Activated naive CD4-positive, alpha-beta T cell (primary cell): Measurements from ENCODE around the gene MBNL2.

ENCODE experiments used
- DNase-seq, 4 experiments: peaks; one replicate each; lab custom pipeline; 2025; lab: John Stamatoyannopoulos, UW

MBNL2 gene

DNA sequence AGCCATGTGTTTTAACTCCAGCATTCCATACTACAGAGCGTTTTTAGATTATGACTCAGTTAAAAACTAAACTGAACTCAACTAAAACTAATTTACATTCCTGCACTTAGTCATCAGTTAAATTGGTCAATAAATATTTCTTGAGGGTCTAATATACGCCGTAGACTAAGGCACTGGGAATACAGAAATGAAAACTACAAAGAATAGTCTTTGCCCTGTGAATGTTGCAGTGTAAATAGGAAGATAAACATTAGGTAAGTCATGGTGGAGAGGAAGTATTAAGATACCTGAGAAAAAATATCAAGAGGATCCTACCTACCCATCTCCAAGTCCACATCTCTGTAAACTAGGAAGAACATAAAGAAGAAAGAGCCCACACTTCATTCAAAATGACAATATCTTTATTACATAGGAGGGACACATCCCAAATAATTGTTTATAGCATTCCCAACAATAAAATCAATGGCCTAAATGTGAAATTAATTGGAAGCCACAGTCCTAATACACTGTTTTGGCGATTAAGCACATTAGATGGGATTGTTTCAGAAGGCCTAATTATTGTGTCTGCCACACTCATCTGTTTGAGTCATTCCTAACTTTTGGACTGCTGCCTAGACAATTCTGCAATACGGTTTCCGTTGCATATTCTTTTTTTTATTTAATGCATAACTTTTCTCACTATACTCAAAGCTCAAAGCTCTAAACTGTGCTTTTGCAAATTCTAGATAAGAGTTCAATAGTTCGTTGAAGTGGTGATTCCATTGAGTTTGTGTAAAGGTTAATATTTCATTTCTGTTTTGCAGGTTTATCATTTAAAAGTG is 52.9 kb downstream of the MBNL2 start:
- DNase-seq, result no peak

DNA sequence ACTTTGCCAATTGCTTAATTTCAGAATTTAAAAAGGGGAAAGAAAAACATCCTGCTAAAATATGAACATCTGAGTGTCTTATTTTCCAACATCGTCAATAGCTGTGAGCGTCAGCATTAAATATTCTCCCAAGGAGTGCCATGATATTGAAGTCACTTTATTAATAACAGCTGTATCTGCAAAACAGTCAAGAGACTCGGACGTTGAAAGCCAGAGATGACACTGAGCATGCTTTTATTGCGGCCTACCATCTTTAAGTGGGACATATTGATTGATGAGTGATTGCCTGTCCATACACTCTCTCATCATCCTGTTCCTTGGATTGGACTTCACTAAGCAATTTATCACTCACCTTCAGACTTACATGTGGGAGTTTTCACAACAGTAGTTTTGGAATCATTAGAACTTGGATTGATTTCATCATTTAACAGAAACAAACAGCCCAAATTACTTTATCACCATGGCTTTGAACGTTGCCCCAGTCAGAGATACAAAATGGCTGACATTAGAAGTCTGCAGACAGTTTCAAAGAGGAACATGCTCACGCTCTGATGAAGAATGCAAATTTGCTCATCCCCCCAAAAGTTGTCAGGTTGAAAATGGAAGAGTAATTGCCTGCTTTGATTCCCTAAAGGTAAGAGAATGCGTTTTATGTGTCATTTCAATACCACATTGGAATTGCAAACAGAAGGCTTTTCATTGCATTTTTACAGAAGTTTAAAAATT is 53.8 kb downstream of the MBNL2 start:
- DNase-seq, result no peak

DNA sequence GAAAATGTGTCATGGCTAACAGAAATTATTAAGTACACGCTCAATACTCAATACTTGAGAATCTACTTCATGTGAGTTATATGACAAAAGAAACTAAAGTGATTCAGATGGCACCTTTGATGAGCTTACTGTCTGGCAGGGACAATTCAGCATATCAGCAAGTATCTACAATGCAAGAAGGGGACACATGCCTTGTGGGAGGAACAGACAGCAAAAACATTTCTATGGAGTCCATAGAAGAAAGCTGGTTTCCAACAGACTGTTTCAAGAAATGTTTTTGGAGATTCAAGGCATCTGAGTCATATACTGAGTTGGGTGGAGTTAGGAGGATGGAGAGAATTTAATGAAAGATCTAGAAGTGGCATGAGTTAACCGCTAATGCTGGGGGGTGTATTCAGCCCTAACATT is 54.7 kb downstream of the MBNL2 start:
- DNase-seq, result no peak

DNA sequence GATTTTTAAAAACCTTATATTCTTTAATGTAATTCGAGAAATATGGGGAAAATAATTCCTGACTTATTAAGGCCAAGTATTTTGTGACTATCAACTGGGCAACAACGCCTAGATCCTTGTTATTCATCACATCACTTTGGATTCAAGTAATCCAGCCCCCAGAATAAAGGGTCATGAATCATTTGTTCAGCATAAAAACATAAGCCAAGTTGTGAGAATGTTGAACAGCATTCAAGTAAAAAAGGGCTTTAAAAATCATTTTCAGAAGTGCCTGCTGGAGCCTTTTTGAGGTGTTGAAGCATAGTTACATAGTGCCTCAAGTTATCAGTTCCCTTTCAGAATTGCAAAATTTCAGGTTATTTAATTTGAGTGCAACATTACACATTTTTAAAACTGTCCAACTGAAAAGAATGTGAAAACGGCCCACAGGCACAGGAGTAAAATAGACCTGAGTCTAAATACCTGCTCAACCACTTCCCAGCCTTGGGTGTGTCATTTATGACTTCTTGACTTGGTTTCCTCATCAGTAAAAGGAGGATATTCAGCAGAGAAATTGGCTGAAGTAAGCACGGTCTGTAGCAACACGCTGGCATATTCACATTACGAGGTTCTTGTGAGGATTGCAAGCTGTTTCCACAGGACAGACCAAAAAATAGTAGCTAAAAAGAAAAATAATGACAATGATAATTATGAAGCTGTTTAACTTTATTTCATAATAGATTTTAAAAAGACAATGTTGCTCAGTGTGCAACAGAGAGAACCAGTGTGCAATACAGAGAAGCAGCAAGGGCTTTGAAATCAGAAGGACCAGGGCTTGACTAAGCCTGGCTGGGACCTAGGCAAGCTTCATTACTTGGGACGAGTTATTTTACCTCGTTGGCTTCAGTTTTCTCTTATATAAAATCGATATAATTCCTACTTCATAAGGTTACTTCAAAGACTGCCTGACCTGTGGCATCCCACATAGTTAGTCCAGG is 56.6 kb downstream of the MBNL2 start:
- DNase-seq, result no peak

DNA sequence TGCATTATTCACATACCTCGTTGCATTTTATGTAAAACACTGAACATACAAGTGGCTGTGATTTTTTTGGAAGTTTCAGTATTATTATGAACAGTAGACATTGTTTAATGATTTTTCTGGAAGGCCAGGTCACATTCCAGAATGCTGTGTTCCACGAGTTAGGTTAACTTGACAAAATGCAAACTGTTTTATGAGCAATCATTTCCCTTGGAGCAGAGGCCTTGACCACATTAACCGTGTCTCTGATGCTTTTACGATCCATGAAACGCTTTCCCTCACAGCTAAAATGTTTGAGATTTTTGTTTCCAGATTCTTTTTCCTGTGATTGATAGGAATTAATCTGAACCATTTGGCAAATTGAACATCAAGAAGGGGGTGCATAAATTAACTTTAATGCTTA is 57.8 kb downstream of the MBNL2 start:
- no peak for DNase-seq

- DNase-seq, result no peak
Measured at GRCh38 chr13:97280478-97280877, 58.3 kb downstream of the MBNL2 start.

- DNase-seq, result no peak
Measured at GRCh38 chr13:97281028-97281427, 58.9 kb downstream of the MBNL2 start.

DNA sequence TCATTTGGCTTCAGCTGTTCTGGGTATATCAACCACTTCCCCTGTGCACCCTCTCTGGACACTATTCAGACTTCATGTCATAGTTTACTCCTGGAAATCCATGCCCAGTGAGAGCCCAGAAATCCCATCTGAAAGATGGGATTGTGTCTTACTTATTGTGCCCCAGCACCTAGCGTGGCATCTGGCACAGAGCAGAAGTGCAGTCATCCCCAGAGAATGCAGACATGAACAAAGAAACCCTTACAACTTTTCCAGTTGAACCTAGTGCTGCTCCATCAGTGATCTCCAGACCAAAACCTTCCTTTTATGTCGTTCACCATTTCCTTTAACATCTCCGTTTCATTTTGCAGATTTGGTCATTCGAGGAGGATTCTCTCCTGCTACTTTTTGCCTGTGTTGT is 60.6 kb downstream of the MBNL2 start:
- no peak for DNase-seq

DNA sequence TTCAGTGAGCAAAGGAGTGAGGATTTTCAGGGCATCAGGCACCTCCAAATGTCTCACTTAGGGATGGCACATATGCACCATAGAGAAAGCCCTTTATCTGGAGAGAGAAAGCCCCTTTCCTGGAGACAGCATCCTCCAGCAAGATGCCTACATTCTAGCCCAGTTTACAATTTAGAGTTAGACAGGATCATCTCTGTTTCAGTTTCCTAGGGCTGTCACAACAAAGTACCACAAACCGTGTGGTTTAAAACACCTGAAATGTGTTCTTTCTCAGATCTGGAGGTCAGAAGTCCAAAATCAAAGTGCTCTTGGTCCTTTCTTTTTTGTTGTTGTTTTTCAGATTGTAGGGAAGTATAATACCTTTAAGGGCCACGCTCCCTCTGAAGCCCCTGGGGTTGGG is 61.8 kb downstream of the MBNL2 start:
- DNase-seq, result no peak

GRCh38 chr13:97284558-97284957 is 62.4 kb downstream of the MBNL2 start:
- no peak for DNase-seq

- no peak for DNase-seq
Measured at GRCh38 chr13:97285221-97285955, 63.3 kb downstream of the MBNL2 start.

DNA sequence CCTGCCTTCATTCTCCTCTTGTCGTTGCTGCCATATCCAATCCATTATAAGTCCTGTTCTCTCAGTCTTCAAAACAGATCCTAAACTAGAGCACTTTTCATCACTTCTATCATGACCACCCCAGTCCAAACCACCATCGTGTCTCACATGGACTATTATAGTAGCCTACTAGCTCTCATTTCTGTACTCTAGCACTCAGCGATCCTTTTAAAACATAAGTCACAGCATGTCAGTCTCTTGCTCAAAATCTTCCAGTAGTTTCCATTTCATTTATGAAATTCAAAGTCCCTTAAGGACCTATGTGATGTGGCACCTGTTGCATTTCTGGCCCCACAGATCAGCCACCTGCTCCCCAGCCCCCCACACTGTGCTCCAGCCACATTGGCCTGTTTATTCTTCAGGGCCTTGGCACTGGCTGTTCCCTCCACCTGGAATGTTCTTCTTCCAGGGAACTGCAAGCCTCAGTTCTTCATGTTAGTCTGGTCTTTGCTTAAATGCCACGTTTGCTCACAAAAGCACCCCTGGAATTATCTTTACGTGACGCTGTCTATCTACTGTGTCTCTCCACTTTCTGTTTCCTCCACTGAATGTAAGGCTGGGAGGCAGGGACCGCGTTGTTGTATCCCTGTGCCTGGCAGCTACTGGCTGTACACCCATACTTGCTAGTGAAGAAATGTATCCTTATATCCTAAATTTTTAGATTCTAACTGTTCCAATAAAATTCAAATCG is 64.3 kb downstream of the MBNL2 start:
- no peak for DNase-seq

DNA sequence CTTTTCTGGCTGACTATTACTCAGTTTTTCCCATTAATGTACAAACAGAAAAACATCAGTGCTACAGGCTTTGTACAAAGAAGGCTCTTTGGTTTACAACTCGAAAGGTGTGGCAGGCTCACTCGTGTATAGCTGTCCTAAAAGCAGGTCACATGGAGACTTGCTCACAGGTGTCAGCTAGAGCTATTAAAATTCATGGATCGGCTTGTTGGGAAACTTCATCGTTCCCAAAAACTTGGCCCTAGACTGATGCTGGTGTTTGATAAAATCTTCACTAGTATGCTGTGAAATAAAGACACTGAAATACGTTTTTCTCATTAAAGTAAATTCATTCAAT is 64.9 kb downstream of the MBNL2 start:
- DNase-seq, result no peak

DNA sequence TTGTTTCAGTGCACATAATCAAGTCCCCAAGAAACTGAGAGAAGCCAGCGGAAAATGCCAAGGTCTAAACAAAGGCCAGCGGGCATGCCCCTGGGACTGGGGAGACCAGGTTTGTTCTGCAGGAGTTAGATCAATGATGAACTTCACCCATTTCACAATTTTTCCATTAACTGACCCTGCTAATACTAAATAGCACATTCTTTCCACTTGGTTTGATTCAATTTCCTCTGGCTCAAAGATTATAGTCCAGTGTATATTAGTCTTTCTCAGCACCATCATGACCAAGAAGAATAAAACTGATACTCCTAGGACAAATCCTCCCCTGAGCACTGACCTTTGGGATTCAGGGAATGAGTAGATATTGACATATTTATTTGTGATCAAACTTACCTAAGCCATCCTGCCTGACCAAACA is 66.4 kb downstream of the MBNL2 start:
- DNase-seq, result no peak

DNA sequence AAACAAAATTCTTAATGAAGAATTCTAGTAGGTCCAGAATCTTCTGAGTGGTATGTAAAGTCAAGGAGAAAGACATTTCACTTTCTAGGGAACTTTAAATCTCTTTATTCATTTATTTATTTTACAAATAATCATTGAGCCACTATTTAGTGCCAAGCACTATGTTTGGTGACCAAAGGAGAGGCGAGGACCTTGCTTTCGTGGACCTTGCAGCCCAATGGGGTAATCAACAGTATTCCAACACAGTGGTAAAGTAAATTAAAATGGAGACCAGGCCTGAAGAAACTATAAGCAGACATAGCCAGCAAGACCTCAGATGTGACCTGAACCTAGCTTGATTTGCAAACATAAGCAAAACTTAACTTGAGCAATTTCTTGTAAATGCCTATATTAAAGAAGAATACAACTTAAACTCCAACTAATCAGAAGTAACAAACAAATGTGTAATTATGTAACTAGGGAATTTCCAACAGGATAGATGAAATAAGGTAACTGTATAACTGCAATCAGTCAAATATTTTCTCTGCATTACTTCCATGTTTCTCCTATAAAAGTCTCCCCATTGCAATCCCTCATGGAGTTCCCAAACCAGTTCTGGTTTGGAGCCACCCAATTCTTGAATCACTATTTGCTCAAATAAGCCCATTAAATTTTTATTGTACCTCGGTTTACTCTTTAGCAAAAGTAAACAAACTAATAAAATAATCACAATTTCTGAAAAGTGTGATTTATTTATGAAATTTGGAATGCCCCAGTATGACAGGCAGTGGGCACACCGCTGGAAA is 67.6 kb downstream of the MBNL2 start:
- no peak for DNase-seq

DNA sequence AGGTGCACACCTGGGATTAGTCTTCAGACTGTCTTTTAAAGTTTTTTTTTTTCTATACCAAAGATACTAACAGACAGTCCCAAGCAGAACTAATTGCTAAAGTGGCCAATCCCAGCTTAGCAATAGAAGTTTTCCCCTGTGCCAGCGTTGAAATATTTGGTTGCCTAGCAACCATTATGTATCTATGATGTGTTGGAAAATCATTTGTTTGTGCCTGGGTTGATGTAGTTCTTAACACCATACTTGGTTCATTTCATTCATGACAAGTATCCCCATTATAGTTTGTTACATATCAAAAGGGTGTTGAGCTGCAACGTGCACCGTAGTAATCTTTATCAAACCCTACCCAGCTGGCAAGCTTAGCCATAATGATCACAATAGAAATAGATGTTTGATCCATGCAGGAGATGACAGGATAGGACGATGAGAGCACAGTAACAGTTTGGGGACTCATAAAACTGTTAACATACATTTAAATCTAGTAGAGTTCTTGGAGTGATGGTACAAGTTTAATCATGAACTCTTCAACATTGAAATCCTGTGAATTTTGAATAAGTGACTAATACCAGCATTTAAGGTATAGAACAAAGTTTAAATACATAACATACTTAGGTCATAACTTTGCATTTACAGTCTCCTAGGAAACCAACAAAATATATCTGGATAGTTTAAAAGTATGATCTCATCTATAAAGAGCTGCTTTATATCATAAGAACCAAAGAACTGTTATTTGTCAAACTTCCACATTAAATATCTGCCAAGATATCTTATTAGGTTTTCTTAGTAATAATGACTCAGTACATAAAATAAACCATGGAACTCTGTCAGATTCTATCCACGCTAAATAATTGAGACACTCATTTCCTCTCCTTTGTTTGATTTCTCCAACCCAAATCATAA is 73.4 kb downstream of the MBNL2 start:
- no peak for DNase-seq

- DNase-seq, result no peak
Measured at GRCh38 chr13:97296740-97297139, 74.6 kb downstream of the MBNL2 start.

GRCh38 chr13:97298816-97299215 is 76.7 kb downstream of the MBNL2 start:
- no peak for DNase-seq

GRCh38 chr13:97300871-97301270 is 78.7 kb downstream of the MBNL2 start:
- DNase-seq, result no peak
